Ishikawa (cell line): Measurements from ENCODE around the gene MATN1.

Experiments used
- CEBPB ChIP-seq: IDR thresholded peaks from 2 replicates; pipeline ENCODE4 v1.6.1; 2012
- EP300 ChIP-seq: IDR thresholded peaks from 2 replicates; pipeline ENCODE4 v1.6.1; 2012; ENCODE audit warnings: borderline replicate concordance
- NFIC ChIP-seq: IDR thresholded peaks from 2 replicates; pipeline ENCODE4 v1.6.1; 2012
- RAD21 ChIP-seq: IDR thresholded peaks from 2 replicates; pipeline ENCODE4 v1.6.1; 2012; ENCODE audit warnings: low read depth
- TCF12 ChIP-seq: IDR thresholded peaks from 2 replicates; pipeline ENCODE4 v1.6.1; 2012; ENCODE audit warnings: low read depth
- ZBTB7A ChIP-seq: IDR thresholded peaks from 2 replicates; pipeline ENCODE4 v1.6.1; 2012; ENCODE audit warnings: low read depth
- TF ChIP-seq, protein P1 (sequence below): IDR thresholded peaks from 2 replicates; pipeline ENCODE4 v1.6.1; 2012; ENCODE audit warnings: low read depth, mild to moderate bottlenecking
- TF ChIP-seq, protein P2 (sequence below): IDR thresholded peaks from 2 replicates; pipeline ENCODE4 v1.6.1; 2012

- TF ChIP-seq ZBTB7A (no peak), EP300 (no peak), RAD21 (no peak), TCF12 (no peak), CEBPB (no peak), NFIC (no peak)
- TF ChIP-seq, protein P1, sequence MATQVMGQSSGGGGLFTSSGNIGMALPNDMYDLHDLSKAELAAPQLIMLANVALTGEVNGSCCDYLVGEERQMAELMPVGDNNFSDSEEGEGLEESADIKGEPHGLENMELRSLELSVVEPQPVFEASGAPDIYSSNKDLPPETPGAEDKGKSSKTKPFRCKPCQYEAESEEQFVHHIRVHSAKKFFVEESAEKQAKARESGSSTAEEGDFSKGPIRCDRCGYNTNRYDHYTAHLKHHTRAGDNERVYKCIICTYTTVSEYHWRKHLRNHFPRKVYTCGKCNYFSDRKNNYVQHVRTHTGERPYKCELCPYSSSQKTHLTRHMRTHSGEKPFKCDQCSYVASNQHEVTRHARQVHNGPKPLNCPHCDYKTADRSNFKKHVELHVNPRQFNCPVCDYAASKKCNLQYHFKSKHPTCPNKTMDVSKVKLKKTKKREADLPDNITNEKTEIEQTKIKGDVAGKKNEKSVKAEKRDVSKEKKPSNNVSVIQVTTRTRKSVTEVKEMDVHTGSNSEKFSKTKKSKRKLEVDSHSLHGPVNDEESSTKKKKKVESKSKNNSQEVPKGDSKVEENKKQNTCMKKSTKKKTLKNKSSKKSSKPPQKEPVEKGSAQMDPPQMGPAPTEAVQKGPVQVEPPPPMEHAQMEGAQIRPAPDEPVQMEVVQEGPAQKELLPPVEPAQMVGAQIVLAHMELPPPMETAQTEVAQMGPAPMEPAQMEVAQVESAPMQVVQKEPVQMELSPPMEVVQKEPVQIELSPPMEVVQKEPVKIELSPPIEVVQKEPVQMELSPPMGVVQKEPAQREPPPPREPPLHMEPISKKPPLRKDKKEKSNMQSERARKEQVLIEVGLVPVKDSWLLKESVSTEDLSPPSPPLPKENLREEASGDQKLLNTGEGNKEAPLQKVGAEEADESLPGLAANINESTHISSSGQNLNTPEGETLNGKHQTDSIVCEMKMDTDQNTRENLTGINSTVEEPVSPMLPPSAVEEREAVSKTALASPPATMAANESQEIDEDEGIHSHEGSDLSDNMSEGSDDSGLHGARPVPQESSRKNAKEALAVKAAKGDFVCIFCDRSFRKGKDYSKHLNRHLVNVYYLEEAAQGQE = no peak
- TF ChIP-seq, protein P2, sequence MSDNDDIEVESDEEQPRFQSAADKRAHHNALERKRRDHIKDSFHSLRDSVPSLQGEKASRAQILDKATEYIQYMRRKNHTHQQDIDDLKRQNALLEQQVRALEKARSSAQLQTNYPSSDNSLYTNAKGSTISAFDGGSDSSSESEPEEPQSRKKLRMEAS = no peak
Measured at GRCh38 chr1:30699762-30700161, 23.6 kb downstream of the MATN1 start.
